HepG2 (cell line): Measurements from ENCODE around the gene RPRD1A.
"Not testable (repeated sequence)": the region's sequence is repeated elsewhere in the genome, so short reads cannot be mapped to it uniquely, and the experiment has no call there.

ENCODE experiments used
- CTCF ChIP-seq: sonication (generic); formaldehyde crosslinking; IDR thresholded peaks from 2 replicates; pipeline ENCODE4 v1.5.0; 2020; ENCODE audit warnings: mild to moderate bottlenecking, missing genetic modification reagents, moderate library complexity
- ELF4 ChIP-seq: sonication (generic); formaldehyde crosslinking; IDR thresholded peaks from 2 replicates; pipeline ENCODE4 v1.5.0; 2020; ENCODE audit warnings: missing genetic modification reagents, mild to moderate bottlenecking, moderate library complexity, borderline replicate concordance
- FOXC1 ChIP-seq: sonication (generic); formaldehyde crosslinking; IDR thresholded peaks from 2 replicates; pipeline ENCODE4 v1.8.0; 2022; ENCODE audit warnings: mild to moderate bottlenecking, missing genetic modification reagents, borderline replicate concordance
- MAFK ChIP-seq, 2 experiments: IDR thresholded peaks in 1 of 2; conservative IDR thresholded peaks in 1 of 2; 2 replicates each; pipeline ENCODE4 v1.6.1; 2011; ENCODE audit warnings: improper control_type of control experiment in 2 of 2, low read length in 2 of 2
- ZNF335 ChIP-seq: sonication (generic); formaldehyde crosslinking; IDR thresholded peaks from 2 replicates; pipeline ENCODE4 v1.4.0; 2020; ENCODE audit warnings: missing genetic modification reagents
- TF ChIP-seq, protein P1 (sequence below): sonication (generic); formaldehyde crosslinking; IDR thresholded peaks from 2 replicates; pipeline ENCODE4 v1.4.0; 2020; ENCODE audit warnings: missing genetic modification reagents

GRCh38 chr18:36081118-36081517, 13.8 kb upstream of the RPRD1A start:
- not testable (repeated sequence) for TF ChIP-seq MAFK (conservative IDR thresholded peaks at IDR 0.05 in 1 of 2, IDR thresholded peaks at IDR 0.05 in 1 of 2; ENCODE audit: low read length in 2 of 2); ELF4; FOXC1 (CRISPR knock-in tag); CTCF (CRISPR knock-in tag); ZNF335 (CRISPR knock-in tag)
- TF ChIP-seq, protein P1, sequence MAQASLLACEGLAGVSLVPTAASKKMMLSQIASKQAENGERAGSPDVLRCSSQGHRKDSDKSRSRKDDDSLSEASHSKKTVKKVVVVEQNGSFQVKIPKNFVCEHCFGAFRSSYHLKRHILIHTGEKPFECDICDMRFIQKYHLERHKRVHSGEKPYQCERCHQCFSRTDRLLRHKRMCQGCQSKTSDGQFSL (CRISPR knock-in tag), result not testable (repeated sequence)
